Muscle layer of colon (tissue), 2 donors: ENCODE results near the gene KCNS1.
"Not testable (repeated sequence)": the region's sequence is repeated elsewhere in the genome, so short reads cannot be mapped to it uniquely, and the experiment has no call there.

ENCODE experiments used
- H3K27ac ChIP-seq: one replicate; pipeline ENCODE4 v1.7.0; 2013; ENCODE audit warnings: low read depth, mild to moderate bottlenecking, low read length, moderate library complexity
- H3K27me3 ChIP-seq, 2 donors: one replicate each; pipeline ENCODE4 v1.7.0; 2013; ENCODE audit warnings: low read length in 2 of 2, mild to moderate bottlenecking in 2 of 2; ENCODE audit not compliant: insufficient read depth in 2 of 2, control insufficient read depth in 1 of 2
- H3K36me3 ChIP-seq: one replicate; pipeline ENCODE4 v1.7.0; 2013; ENCODE audit warnings: mild to moderate bottlenecking, low read length; ENCODE audit not compliant: insufficient read depth
- H3K4me1 ChIP-seq: one replicate; pipeline ENCODE4 v1.7.0; 2013; ENCODE audit warnings: mild to moderate bottlenecking, low read length; ENCODE audit not compliant: insufficient read depth
- H3K4me3 ChIP-seq, 2 donors: one replicate each; pipeline ENCODE4 v1.7.0; 2013; ENCODE audit warnings: low read length in 2 of 2, low read depth in 1 of 2, mild to moderate bottlenecking in 1 of 2, moderate library complexity in 1 of 2
- H3K9ac ChIP-seq: one replicate; pipeline ENCODE4 v1.7.0; 2013; ENCODE audit warnings: low read length
- H3K9me3 ChIP-seq: one replicate; pipeline ENCODE4 v1.7.0; 2013; ENCODE audit warnings: mild to moderate bottlenecking, low read length
- donor health status: abdominal sarcoma.
- donor health status: Adenocarcinoma of cecum.

KCNS1 gene

GRCh38 chr20:45100563-45101245, at the start of gene KCNS1:
TSS of gene KCNS1 (minus strand) at chr20:45101127. CDS start at chr20:45099236, 1,891 bp downstream.
- no peak within 1 kb of the TSS for H3K9ac ChIP-seq
- no peaks in the 10 kb centered on the region for H3K4me1 ChIP-seq
- H3K27me3 ChIP-seq = peaks cover 21 to 52% of the 10 kb centered on the region in 2 donors
- H3K36me3 ChIP-seq = no peaks in the 10 kb centered on the region
- H3K4me3 ChIP-seq = no peak within 1 kb of the TSS
- H3K27ac ChIP-seq = no peak within 1 kb of the TSS
- H3K9me3 ChIP-seq = no peaks in the 10 kb centered on the region

GRCh38 chr20:45149062-45149461, 48.1 kb upstream of the KCNS1 start:
- Histone ChIP-seq H3K9ac (no peak overlapping the region), H3K9me3 (no peaks in the 10 kb centered on the region), H3K4me3 (no peak overlapping the region), H3K36me3 (no peaks in the 10 kb centered on the region), H3K4me1 (no peaks in the 10 kb centered on the region), H3K27ac (no peak overlapping the region), H3K27me3 (no peaks in the 10 kb centered on the region)

- Histone ChIP-seq H3K27me3 (peaks cover 0 to 5% of the 10 kb centered on the region in 2 donors), H3K9ac (no peak overlapping the region), H3K27ac (no peak overlapping the region), H3K4me3 (no peak overlapping the region), H3K4me1 (no peaks in the 10 kb centered on the region), H3K36me3 (no peaks in the 10 kb centered on the region), H3K9me3 (no peaks in the 10 kb centered on the region)
Measured at GRCh38 chr20:45140836-45141235, 39.9 kb upstream of the KCNS1 start.

GRCh38 chr20:45139733-45140375, 38.9 kb upstream of the KCNS1 start:
- not testable (repeated sequence) for H3K27me3 ChIP-seq

GRCh38 chr20:45138561-45139300, 37.8 kb upstream of the KCNS1 start:
- Histone ChIP-seq H3K4me3 (no peak overlapping the region), H3K27ac (no peak overlapping the region)

More at GRCh38 chr20:45139733-45140375, 38.9 kb upstream of the KCNS1 start:
- not testable (repeated sequence) for H3K9me3 ChIP-seq, H3K27ac ChIP-seq, H3K4me3 ChIP-seq, H3K36me3 ChIP-seq, H3K9ac ChIP-seq, H3K4me1 ChIP-seq

DNA sequence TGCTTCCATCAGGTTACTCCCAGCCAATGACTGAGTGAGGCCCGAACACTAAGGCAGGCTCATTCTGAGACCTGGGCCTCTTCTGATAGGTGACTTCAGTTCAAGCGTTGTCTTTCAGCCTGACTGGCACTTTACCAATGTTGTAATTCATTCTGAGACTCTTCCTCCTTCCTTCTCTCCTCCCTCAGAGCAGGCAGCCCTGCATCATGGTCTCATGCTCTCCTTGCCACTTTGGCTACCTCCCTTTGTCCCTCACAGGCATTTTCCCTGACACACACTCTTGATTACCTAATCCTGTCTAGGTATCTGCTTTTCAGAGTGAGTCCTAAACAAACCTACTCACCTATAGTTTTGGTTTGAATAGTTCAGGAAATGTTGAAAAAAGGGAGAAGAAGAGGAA, 36.0 kb upstream of the KCNS1 start:
- H3K9ac ChIP-seq = no peak overlapping the region
- no peak overlapping the region for H3K4me3 ChIP-seq
- H3K27me3 ChIP-seq = peaks cover 0 to 5% of the 10 kb centered on the region in 2 donors
- no peaks in the 10 kb centered on the region for H3K4me1 ChIP-seq
- H3K36me3 ChIP-seq = no peaks in the 10 kb centered on the region
- H3K27ac ChIP-seq = no peak overlapping the region
- no peaks in the 10 kb centered on the region for H3K9me3 ChIP-seq

More at GRCh38 chr20:45138561-45139300, 37.8 kb upstream of the KCNS1 start:
- Histone ChIP-seq H3K36me3 (no peaks in the 10 kb centered on the region), H3K4me1 (no peaks in the 10 kb centered on the region), H3K9me3 (no peaks in the 10 kb centered on the region), H3K27me3 (peaks cover 0 to 5% of the 10 kb centered on the region in 2 donors), H3K9ac (no peak overlapping the region)

DNA sequence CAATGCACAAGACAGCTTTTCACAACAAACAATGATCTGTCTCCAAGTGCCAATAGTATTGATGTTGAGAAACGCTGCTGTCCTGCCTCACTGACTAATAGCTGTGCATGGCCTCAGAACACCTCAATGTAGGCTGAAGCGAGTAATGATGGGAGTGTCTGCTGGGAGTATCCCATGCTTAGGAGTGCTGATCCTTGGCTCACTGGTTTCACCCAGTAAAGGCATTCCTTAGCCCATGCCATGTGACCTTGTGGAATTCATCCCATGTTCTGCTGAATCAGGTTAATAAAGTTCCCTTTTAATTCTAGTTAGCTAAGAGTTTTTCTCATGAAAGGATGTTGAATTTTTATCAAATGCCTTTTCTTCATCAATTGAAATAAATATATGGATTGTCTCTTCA, 27.2 kb upstream of the KCNS1 start:
- Histone ChIP-seq H3K4me1 (no peaks in the 10 kb centered on the region), H3K27ac (no peak overlapping the region), H3K4me3 (no peak overlapping the region), H3K9me3 (no peaks in the 10 kb centered on the region), H3K27me3 (no peaks in the 10 kb centered on the region), H3K9ac (no peak overlapping the region), H3K36me3 (no peaks in the 10 kb centered on the region)

GRCh38 chr20:45124365-45124764, 23.4 kb upstream of the KCNS1 start, which contains the start of gene WFDC12:
TSS of gene WFDC12 (minus strand) at chr20:45124465. CDS start at chr20:45124447, 18 bp downstream.
- H3K4me1 ChIP-seq = no peaks in the 10 kb centered on the region
- no peaks in the 10 kb centered on the region for H3K27me3 ChIP-seq
- no peaks in the 10 kb centered on the region for H3K36me3 ChIP-seq
- H3K4me3 ChIP-seq = no peak within 1 kb of the TSS
- H3K9me3 ChIP-seq = no peaks in the 10 kb centered on the region
- no peak within 1 kb of the TSS for H3K9ac ChIP-seq
- no peak within 1 kb of the TSS for H3K27ac ChIP-seq

DNA sequence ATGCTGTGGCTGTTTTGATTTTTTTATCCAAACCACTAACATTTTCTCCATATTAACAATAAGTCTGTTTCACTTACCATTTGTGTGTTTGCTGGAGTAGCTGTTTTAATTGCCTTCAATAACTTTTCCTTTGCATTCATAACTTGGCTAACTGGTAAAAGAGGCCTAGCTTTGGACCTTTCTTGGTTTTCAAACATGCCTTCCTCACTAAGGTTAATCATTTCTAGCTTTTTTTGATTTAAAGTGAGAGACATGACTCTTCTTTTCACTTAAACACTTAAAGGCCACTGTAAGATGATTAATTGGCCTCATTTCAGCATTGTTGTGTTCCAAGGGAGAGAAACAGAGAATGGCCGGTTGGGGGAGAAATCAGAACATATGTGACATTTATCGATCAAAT, 20.5 kb upstream of the KCNS1 start:
- no peak overlapping the region for H3K9ac ChIP-seq
- no peaks in the 10 kb centered on the region for H3K4me1 ChIP-seq
- no peaks in the 10 kb centered on the region for H3K36me3 ChIP-seq
- no peaks in the 10 kb centered on the region for H3K9me3 ChIP-seq
- H3K27ac ChIP-seq = no peak overlapping the region
- H3K4me3 ChIP-seq = no peak overlapping the region
- H3K27me3 ChIP-seq = no peaks in the 10 kb centered on the region

GRCh38 chr20:45119556-45120266, 18.8 kb upstream of the KCNS1 start:
- no peak overlapping the region for H3K4me3 ChIP-seq
- no peaks in the 10 kb centered on the region for H3K4me1 ChIP-seq
- H3K27me3 ChIP-seq = no peaks in the 10 kb centered on the region
- H3K9ac ChIP-seq = no peak overlapping the region
- H3K27ac ChIP-seq = no peak overlapping the region
- H3K36me3 ChIP-seq = no peaks in the 10 kb centered on the region
- no peaks in the 10 kb centered on the region for H3K9me3 ChIP-seq

DNA sequence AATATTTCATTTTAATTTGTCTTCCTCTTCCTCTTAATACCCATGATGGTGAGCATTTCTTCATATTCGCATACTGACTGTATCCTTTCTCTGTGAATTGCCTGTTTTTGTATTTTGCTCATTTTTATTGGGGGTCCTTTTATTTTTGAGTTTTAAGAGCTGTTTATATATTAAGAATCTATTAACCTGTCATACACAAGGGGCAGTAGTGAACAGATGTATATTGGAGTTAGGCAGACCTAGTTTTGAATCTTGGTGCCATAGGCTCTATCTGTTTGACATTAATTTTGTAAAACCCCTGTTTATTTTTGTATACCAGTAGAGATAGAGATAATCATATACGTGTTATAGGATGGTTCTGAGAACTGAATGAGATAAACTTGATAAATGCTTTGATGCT, 17.1 kb upstream of the KCNS1 start:
- H3K4me1 ChIP-seq = no peaks in the 10 kb centered on the region
- no peak overlapping the region for H3K9ac ChIP-seq
- H3K36me3 ChIP-seq = no peaks in the 10 kb centered on the region
- H3K4me3 ChIP-seq = no peak overlapping the region
- H3K9me3 ChIP-seq = no peaks in the 10 kb centered on the region
- no peaks in the 10 kb centered on the region for H3K27me3 ChIP-seq
- H3K27ac ChIP-seq = no peak overlapping the region
